VCaP (cell line): ENCODE results near the gene C6orf141.

Experiments
- H3K27ac ChIP-seq: fragments of 450-650 bp; 2 replicates; pipeline ENCODE4 v1.5.1; 2017
- CTCF ChIP-seq: fragments of 450-650 bp; conservative IDR thresholded peaks from 2 replicates; pipeline ENCODE4 v1.5.1; 2017; ENCODE audit warnings: mild to moderate bottlenecking, moderate library complexity

The C6orf141 gene

GRCh38 chr6:49526598-49526997 is 23.9 kb upstream of the C6orf141 start:
- peak overlapping the region; percentile 76; the same call in 1 of the 2 replicates for H3K27ac ChIP-seq
- TF ChIP-seq CTCF, result no peak

GRCh38 chr6:49527320-49527719 is 23.1 kb upstream of the C6orf141 start:
- peak overlapping the region; percentile 76; the same call in 1 of the 2 replicates for H3K27ac ChIP-seq
- no peak for TF ChIP-seq CTCF

- no peak for TF ChIP-seq CTCF
- H3K27ac ChIP-seq, result no peak overlapping the region
Measured at GRCh38 chr6:49528571-49528970, 21.9 kb upstream of the C6orf141 start.

GRCh38 chr6:49530141-49530776 is 20.2 kb upstream of the C6orf141 start:
- H3K27ac ChIP-seq, result no peak overlapping the region
- no peak for TF ChIP-seq CTCF

GRCh38 chr6:49531774-49532569 is 18.5 kb upstream of the C6orf141 start:
- peak overlapping the region; percentile 22; the same call in 1 of the 2 replicates for H3K27ac ChIP-seq

GRCh38 chr6:49535795-49536194 is 14.7 kb upstream of the C6orf141 start:
- TF ChIP-seq CTCF, result no peak
- H3K27ac ChIP-seq, result no peak overlapping the region

More at GRCh38 chr6:49531774-49532569, 18.5 kb upstream of the C6orf141 start:
- peak; percentile 95 for TF ChIP-seq CTCF

GRCh38 chr6:49539102-49539501 is 11.4 kb upstream of the C6orf141 start:
- H3K27ac ChIP-seq, result no peak overlapping the region
- TF ChIP-seq CTCF, result no peak
